Mesothelial cell of epicardium (in vitro differentiated cells): ENCODE data around the gene MYO5B. TPM values are rescaled to one million over a fixed set of nuclear protein-coding genes. Genes with fewer than 3 reads are reported as not detected.

Experiments
- DNase-seq, 2 experiments: peaks; one replicate each; pipeline ENCODE4 v3.0.0; 2021; ENCODE audit warnings: low spot score in 2 of 2; ENCODE audit not compliant: unreplicated experiment in 2 of 2
- H3K27ac Mint-ChIP-seq: 2 replicates; pipeline ENCODE4 v1.8.0; 2021; ENCODE audit warnings: mixed read lengths
- H3K27me3 Mint-ChIP-seq: 2 replicates; pipeline ENCODE4 v1.8.0; 2021; ENCODE audit warnings: low read depth, mixed read lengths
- H3K36me3 Mint-ChIP-seq: 2 replicates; pipeline ENCODE4 v1.8.0; 2021; ENCODE audit warnings: mixed read lengths
- H3K4me1 Mint-ChIP-seq: 2 replicates; pipeline ENCODE4 v1.8.0; 2021; ENCODE audit warnings: mixed read lengths
- H3K4me3 Mint-ChIP-seq: 2 replicates; pipeline ENCODE4 v1.8.0; 2021; ENCODE audit warnings: mild to moderate bottlenecking, moderate library complexity, mixed read lengths
- H3K9me3 Mint-ChIP-seq: 2 replicates; pipeline ENCODE4 v1.8.0; 2021; ENCODE audit warnings: mixed read lengths
- CTCF ChIP-seq: fragments of 200-600 bp; sonication (generic); IDR thresholded peaks from one replicate; pipeline ENCODE4 v1.5.0; 2021; ENCODE audit warnings: antibody characterized with exemption; ENCODE audit not compliant: unreplicated experiment
- total RNA-seq: library from RNA; stranded (reverse); gene quantifications from 3 replicates; pipeline ENCODE4 v1.2.1, GENCODE V29; 2021

MYO5B gene
- total RNA-seq, 1 donor from 2014 or later, result 15.1 TPM

- Mint-ChIP-seq H3K27ac (peak overlapping the region; percentile 54), H3K4me3 (no peak overlapping the region), H3K36me3 (no peaks in the 10 kb centered on the region), H3K27me3 (no peaks in the 10 kb centered on the region), H3K4me1 (peaks cover 4% of the 10 kb centered on the region), H3K9me3 (no peaks in the 10 kb centered on the region)
- TF ChIP-seq CTCF, result peak; percentile 96
- peak; percentile 49 to 83 for DNase-seq
Measured at GRCh38 chr18:49858309-49859020, 336.5 kb downstream of the MYO5B start.

GRCh38 chr18:49857708-49858107 lies 337.2 kb downstream of the MYO5B start:
- Mint-ChIP-seq H3K9me3 (no peaks in the 10 kb centered on the region), H3K27me3 (no peaks in the 10 kb centered on the region), H3K27ac (no peak overlapping the region), H3K4me3 (no peak overlapping the region), H3K4me1 (peaks cover 4% of the 10 kb centered on the region), H3K36me3 (no peaks in the 10 kb centered on the region)
- no peak for DNase-seq
- TF ChIP-seq CTCF, result no peak

GRCh38 chr18:49856496-49856895 lies 338.5 kb downstream of the MYO5B start:
- no peaks in the 10 kb centered on the region for H3K27me3 Mint-ChIP-seq
- no peak overlapping the region for H3K4me3 Mint-ChIP-seq
- peaks cover 2% of the 10 kb centered on the region for H3K36me3 Mint-ChIP-seq
- H3K27ac Mint-ChIP-seq, result no peak overlapping the region
- H3K9me3 Mint-ChIP-seq, result no peaks in the 10 kb centered on the region
- peaks cover 4% of the 10 kb centered on the region for H3K4me1 Mint-ChIP-seq
- TF ChIP-seq CTCF, result no peak
- no peak for DNase-seq

GRCh38 chr18:49855711-49856415 lies 339.1 kb downstream of the MYO5B start:
- no peak for TF ChIP-seq CTCF
- Mint-ChIP-seq H3K9me3 (no peaks in the 10 kb centered on the region), H3K36me3 (peaks cover 2% of the 10 kb centered on the region), H3K27ac (no peak overlapping the region), H3K27me3 (no peaks in the 10 kb centered on the region), H3K4me1 (peaks cover 4% of the 10 kb centered on the region), H3K4me3 (no peak overlapping the region)
- DNase-seq, result no peak

GRCh38 chr18:49854681-49855080 lies 340.3 kb downstream of the MYO5B start:
- Mint-ChIP-seq H3K9me3 (no peaks in the 10 kb centered on the region), H3K36me3 (peaks cover 2% of the 10 kb centered on the region)

More at GRCh38 chr18:49854681-49855080, 340.3 kb downstream of the MYO5B start:
- Mint-ChIP-seq H3K4me3 (no peak overlapping the region), H3K4me1 (peaks cover 4% of the 10 kb centered on the region), H3K27me3 (no peaks in the 10 kb centered on the region), H3K27ac (no peak overlapping the region)
- no peak for TF ChIP-seq CTCF
- no peak for DNase-seq
